ENCODE measurements around the gene CNEP1R1.

The CNEP1R1 gene

GRCh38 chr16:50047864-50048263, 22.8 kb downstream of the CNEP1R1 start:
- in situ Hi-C loops (cut with MboI; ENCODE audit: low pct_unique_long_range_greater_than_20kb, low sequenced_read_pairs, unreplicated experiment) = no loop called here
- DNase-seq (ENCODE audit: low spot score) = no peak
- no peak for TF ChIP-seq CTCF (IDR thresholded peaks at IDR 0.05; ENCODE audit: extremely low read depth, insufficient read depth, missing control alignments)

GRCh38 chr16:50050802-50051201, 25.8 kb downstream of the CNEP1R1 start:
- TF ChIP-seq CTCF (IDR thresholded peaks at IDR 0.05; ENCODE audit: extremely low read depth, insufficient read depth, missing control alignments) = no peak
- in situ Hi-C loops (cut with MboI; ENCODE audit: low pct_unique_long_range_greater_than_20kb, low sequenced_read_pairs, unreplicated experiment) = no loop called here

GRCh38 chr16:50056226-50056625, 31.2 kb downstream of the CNEP1R1 start:
- no peak for TF ChIP-seq CTCF (IDR thresholded peaks at IDR 0.05; ENCODE audit: extremely low read depth, insufficient read depth, missing control alignments)
- DNase-seq (ENCODE audit: low spot score) = no peak
- in situ Hi-C loops (cut with MboI; ENCODE audit: low pct_unique_long_range_greater_than_20kb, low sequenced_read_pairs, unreplicated experiment) = no loop called here

More at GRCh38 chr16:50050802-50051201, 25.8 kb downstream of the CNEP1R1 start:
- no peak for DNase-seq (ENCODE audit: low spot score)

GRCh38 chr16:50058091-50058771, 33.2 kb downstream of the CNEP1R1 start:
- no peak for DNase-seq (ENCODE audit: low spot score)
- in situ Hi-C loops (cut with MboI; ENCODE audit: low pct_unique_long_range_greater_than_20kb, low sequenced_read_pairs, unreplicated experiment) = no loop called here
- TF ChIP-seq CTCF (IDR thresholded peaks at IDR 0.05; ENCODE audit: extremely low read depth, insufficient read depth, missing control alignments) = no peak

- in situ Hi-C loops (cut with MboI; ENCODE audit: low pct_unique_long_range_greater_than_20kb, low sequenced_read_pairs, unreplicated experiment) = no loop called here
- no peak for DNase-seq (ENCODE audit: low spot score)
- no peak for TF ChIP-seq CTCF (IDR thresholded peaks at IDR 0.05; ENCODE audit: extremely low read depth, insufficient read depth, missing control alignments)
These were observed 34.1 kb downstream of the CNEP1R1 start for GRCh38 chr16:50059111-50059510.

- in situ Hi-C loops (cut with MboI; ENCODE audit: low pct_unique_long_range_greater_than_20kb, low sequenced_read_pairs, unreplicated experiment) = loop anchor here (10.0 kb wide), 1 partner anchor 155 kb away; no protein-coding TSS in a partner anchor
- DNase-seq (ENCODE audit: low spot score) = no peak
- no peak for TF ChIP-seq CTCF (IDR thresholded peaks at IDR 0.05; ENCODE audit: extremely low read depth, insufficient read depth, missing control alignments)
These were observed 34.6 kb downstream of the CNEP1R1 start for GRCh38 chr16:50059669-50060068.

Data from GM13977 (cell line).